Ammon's horn (tissue), 1 donor: ENCODE measurements around the gene ERFL.

Source experiments
- DNase-seq: peaks from one replicate; pipeline ENCODE4 v3.0.0-alpha.2; 2016; ENCODE audit warnings: low spot score

Gene ERFL

GRCh38 chr19:41912899-41913537 lies 15.2 kb downstream of the ERFL start:
- no peak for DNase-seq

GRCh38 chr19:41911889-41912731 lies 16.1 kb downstream of the ERFL start:
- no peak for DNase-seq

- no peak for DNase-seq
Measured at GRCh38 chr19:41910992-41911888, 17.0 kb downstream of the ERFL start.

GRCh38 chr19:41910240-41910991 lies 17.8 kb downstream of the ERFL start:
- DNase-seq: no peak

- DNase-seq: no peak
Measured at GRCh38 chr19:41909706-41910105, 18.5 kb downstream of the ERFL start.

GRCh38 chr19:41908724-41909464 lies 19.4 kb downstream of the ERFL start:
- no peak for DNase-seq

- DNase-seq: no peak
Measured at GRCh38 chr19:41907994-41908615, 20.1 kb downstream of the ERFL start.

GRCh38 chr19:41906916-41907680 lies 21.2 kb downstream of the ERFL start:
- no peak for DNase-seq

GRCh38 chr19:41906271-41906670 lies 22.0 kb downstream of the ERFL start:
- DNase-seq: no peak

GRCh38 chr19:41905273-41906002 lies 22.8 kb downstream of the ERFL start:
- no peak for DNase-seq

- DNase-seq: no peak
Measured at GRCh38 chr19:41904118-41904870, 24.0 kb downstream of the ERFL start.

- DNase-seq: no peak
Measured at GRCh38 chr19:41903193-41903953, 24.9 kb downstream of the ERFL start.

GRCh38 chr19:41902594-41902993 lies 25.7 kb downstream of the ERFL start:
- DNase-seq: no peak

- DNase-seq: no peak
Measured at GRCh38 chr19:41901707-41902360, 26.4 kb downstream of the ERFL start.

- DNase-seq: no peak
Measured at GRCh38 chr19:41898235-41898634, 30.0 kb downstream of the ERFL start.

GRCh38 chr19:41897820-41898219 lies 30.4 kb downstream of the ERFL start:
- DNase-seq: no peak

- DNase-seq: no peak
Measured at GRCh38 chr19:41897181-41897580, 31.1 kb downstream of the ERFL start.
